Measurements from ENCODE around the gene BRF1.
A peak's percentile ranks its signal among the peaks of the same experiment; 100 is the strongest.

Gene BRF1

DNA sequence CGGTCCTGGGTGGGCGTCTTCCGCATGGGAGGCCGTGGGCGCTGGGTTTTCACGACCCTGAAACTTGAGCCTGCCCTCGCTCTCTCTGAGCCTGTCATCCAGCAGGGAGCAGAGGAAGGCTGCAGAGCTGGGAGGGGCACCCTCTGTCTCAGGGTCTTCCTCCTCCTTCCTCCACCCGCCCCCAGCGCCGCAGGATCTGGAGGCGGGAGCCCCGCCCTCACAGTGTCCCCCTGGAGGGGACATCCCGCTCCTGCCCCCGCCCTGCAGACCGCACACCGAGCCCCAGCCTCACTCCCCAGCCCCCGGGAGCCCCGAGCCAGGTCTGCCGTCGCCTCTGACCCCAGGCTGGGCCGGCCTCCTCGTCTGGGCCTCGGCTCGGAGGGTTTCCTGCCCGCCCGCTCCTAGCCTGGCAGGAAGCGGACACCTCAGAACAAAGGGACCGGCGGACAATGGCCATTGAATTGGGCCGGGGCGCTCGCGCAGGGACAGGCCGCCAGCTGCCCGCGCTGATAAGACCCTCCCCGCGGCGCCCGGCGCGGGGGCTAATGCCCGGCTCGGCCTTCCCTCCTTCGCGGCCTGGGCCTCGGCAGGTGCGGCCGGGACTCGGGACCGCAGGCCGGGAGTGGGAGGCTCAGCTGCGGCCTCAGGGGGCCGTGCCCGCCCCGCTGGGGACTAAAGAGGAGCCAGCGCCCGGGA is 104.4 kb downstream of the BRF1 start:
- Histone ChIP-seq H3K4me3 (ENCODE audit: low read length in 2 of 2) (peak overlapping the region; percentile 41 to 46), H4K91ac (ENCODE audit: low read depth, low read length, poor library complexity) (peak overlapping the region; percentile 94), H3K27ac (replicated peaks; ENCODE audit: low read length) (peak overlapping the region; percentile 86)

GRCh38 chr14:105195522-105196264 is 105.1 kb downstream of the BRF1 start:
- peak overlapping the region; percentile 98 for H2AFZ ChIP-seq (ENCODE audit: low read length)
- H2BK15ac ChIP-seq (ENCODE audit: low read length): peak overlapping the region; percentile 93
- H3K18ac ChIP-seq (ENCODE audit: low read length): peak overlapping the region; percentile 100
- H3K79me1 ChIP-seq (ENCODE audit: low read depth, low read length): peaks cover 1% of the 10 kb centered on the region
- H4K8ac ChIP-seq (ENCODE audit: low read depth, low read length): peak overlapping the region; percentile 26
- peak overlapping the region; percentile 91 for H2BK5ac ChIP-seq (ENCODE audit: low read length)
- DNase-seq (ENCODE audit: low spot score): peak; percentile 31
- peak overlapping the region; percentile 76 for H3K14ac ChIP-seq (ENCODE audit: low read length)
- H3K9me3 ChIP-seq (replicated peaks in 1 of 2; ENCODE audit: control insufficient read depth in 2 of 2, insufficient read depth in 1 of 2, low read depth in 1 of 2, low read length in 2 of 2): peaks cover 0 to 2% of the 10 kb centered on the region in 2 donors
- WGBS, 2 donors (ENCODE audit: extremely low coverage in 2 of 2, insufficient read length in 2 of 2, insufficient replicate concordance in 1 of 2): no CpG with 5 or more reads among the region's 25 CpGs
- peak overlapping the region; percentile 71 for H3K4me2 ChIP-seq (ENCODE audit: insufficient read depth, low read length, poor library complexity, severe bottlenecking)
- peaks cover 0 to 4% (median 0%) of the 10 kb centered on the region in 3 experiments for H3K27me3 ChIP-seq (ENCODE audit: control insufficient read depth in 3 of 3, insufficient read depth in 3 of 3, low read depth in 1 of 3, low read length in 3 of 3)
- H3K4me3 ChIP-seq (ENCODE audit: low read length in 2 of 2): peak overlapping the region; percentile 41 to 51
- H3K36me3 ChIP-seq (replicated peaks in 1 of 2; ENCODE audit: control insufficient read depth in 2 of 2, insufficient read depth in 2 of 2, low read length in 2 of 2): no peaks in the 10 kb centered on the region
- H3K23ac ChIP-seq (ENCODE audit: low read depth, low read length, poor library complexity): peak overlapping the region; percentile 75
- H2AK5ac ChIP-seq (ENCODE audit: low read depth, low read length): peak overlapping the region; percentile 98
- H3K4ac ChIP-seq (ENCODE audit: low read length): peak overlapping the region; percentile 42
- H2BK120ac ChIP-seq (ENCODE audit: low read depth, low read length): peak overlapping the region; percentile 92
- peak overlapping the region; percentile 86 for H3K27ac ChIP-seq (replicated peaks; ENCODE audit: low read length)
- peak overlapping the region; percentile 81 for H3K9ac ChIP-seq (ENCODE audit: low read depth, low read length, poor library complexity)
- H4K91ac ChIP-seq (ENCODE audit: low read depth, low read length, poor library complexity): peak overlapping the region; percentile 94
- H3K4me1 ChIP-seq (ENCODE audit: control insufficient read depth in 2 of 2, insufficient read depth in 1 of 2, low read depth in 1 of 2, low read length in 2 of 2): peaks cover 22 to 50% of the 10 kb centered on the region in 2 donors
- peak overlapping the region; percentile 88 for H2BK12ac ChIP-seq (ENCODE audit: low read length)

More for the DNA sequence above, 104.4 kb downstream of the BRF1 start:
- Histone ChIP-seq H3K18ac (ENCODE audit: low read length) (peak overlapping the region; percentile 100), H2AFZ (ENCODE audit: low read length) (peak overlapping the region; percentile 98), H2AK5ac (ENCODE audit: low read depth, low read length) (peak overlapping the region; percentile 98), H4K8ac (ENCODE audit: low read depth, low read length) (no peak overlapping the region), H3K4ac (ENCODE audit: low read length) (no peak overlapping the region), H3K4me1 (ENCODE audit: control insufficient read depth in 2 of 2, insufficient read depth in 1 of 2, low read depth in 1 of 2, low read length in 2 of 2) (peaks cover 24 to 53% of the 10 kb centered on the region in 2 donors), H3K9ac (ENCODE audit: low read depth, low read length, poor library complexity) (peak overlapping the region; percentile 67), H2BK120ac (ENCODE audit: low read depth, low read length) (peak overlapping the region; percentile 92), H2BK15ac (ENCODE audit: low read length) (peak overlapping the region; percentile 93), H3K36me3 (replicated peaks in 1 of 2; ENCODE audit: control insufficient read depth in 2 of 2, insufficient read depth in 2 of 2, low read length in 2 of 2) (no peaks in the 10 kb centered on the region), H2BK5ac (ENCODE audit: low read length) (peak overlapping the region; percentile 98), H3K27me3 (ENCODE audit: control insufficient read depth in 3 of 3, insufficient read depth in 3 of 3, low read depth in 1 of 3, low read length in 3 of 3) (peaks cover 0 to 4% (median 0%) of the 10 kb centered on the region in 3 experiments), H3K14ac (ENCODE audit: low read length) (no peak overlapping the region), H3K9me3 (replicated peaks in 1 of 2; ENCODE audit: control insufficient read depth in 2 of 2, insufficient read depth in 1 of 2, low read depth in 1 of 2, low read length in 2 of 2) (peaks cover 0 to 2% of the 10 kb centered on the region in 2 donors), H2BK12ac (ENCODE audit: low read length) (peak overlapping the region; percentile 58), H3K79me1 (ENCODE audit: low read depth, low read length) (peaks cover 1% of the 10 kb centered on the region), H3K23ac (ENCODE audit: low read depth, low read length, poor library complexity) (peak overlapping the region; percentile 75), H3K4me2 (ENCODE audit: insufficient read depth, low read length, poor library complexity, severe bottlenecking) (peak overlapping the region; percentile 71)
- DNase-seq (ENCODE audit: low spot score): peak; percentile 90
- no CpG with 5 or more reads among the region's 58 CpGs for WGBS, 2 donors (ENCODE audit: extremely low coverage in 2 of 2, insufficient read length in 2 of 2, insufficient replicate concordance in 1 of 2)

DNA sequence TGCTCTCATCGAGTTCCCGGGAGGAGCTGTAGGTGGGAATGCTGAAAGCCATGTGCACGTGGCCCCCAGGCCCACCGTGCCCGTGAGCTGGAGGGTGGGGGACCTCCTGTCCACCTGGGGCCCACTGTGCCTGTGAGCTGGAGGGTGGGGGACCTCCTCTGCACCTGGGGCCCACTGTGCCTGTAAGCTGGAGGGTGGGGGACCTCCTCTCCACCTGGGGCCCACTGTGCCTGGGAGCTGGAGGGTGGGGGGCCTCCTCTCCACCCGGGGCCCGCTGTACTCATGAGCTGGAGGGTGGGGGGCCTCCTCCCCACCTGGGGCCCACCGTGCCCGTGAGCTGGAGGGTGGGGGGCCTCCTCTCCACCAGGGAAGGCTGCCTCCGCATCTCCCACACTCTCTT is 105.8 kb downstream of the BRF1 start:
- H2BK15ac ChIP-seq (ENCODE audit: low read length): peak overlapping the region; percentile 93
- H3K4ac ChIP-seq (ENCODE audit: low read length): no peak overlapping the region
- no CpG with 5 or more reads among the region's 10 CpGs for WGBS, 2 donors (ENCODE audit: extremely low coverage in 2 of 2, insufficient read length in 2 of 2, insufficient replicate concordance in 1 of 2)
- H3K9me3 ChIP-seq (replicated peaks in 1 of 2; ENCODE audit: control insufficient read depth in 2 of 2, insufficient read depth in 1 of 2, low read depth in 1 of 2, low read length in 2 of 2): peaks cover 0 to 2% of the 10 kb centered on the region in 2 donors
- peaks cover 0 to 4% (median 0%) of the 10 kb centered on the region in 3 experiments for H3K27me3 ChIP-seq (ENCODE audit: control insufficient read depth in 3 of 3, insufficient read depth in 3 of 3, low read depth in 1 of 3, low read length in 3 of 3)
- peak overlapping the region; percentile 26 for H2BK5ac ChIP-seq (ENCODE audit: low read length)
- H3K9ac ChIP-seq (ENCODE audit: low read depth, low read length, poor library complexity): peak overlapping the region; percentile 45
- H3K14ac ChIP-seq (ENCODE audit: low read length): peak overlapping the region; percentile 21
- no peak overlapping the region for H4K8ac ChIP-seq (ENCODE audit: low read depth, low read length)
- H3K4me3 ChIP-seq (ENCODE audit: low read length in 2 of 2): no peak overlapping the region
- peak overlapping the region; percentile 89 for H4K91ac ChIP-seq (ENCODE audit: low read depth, low read length, poor library complexity)
- peak overlapping the region; percentile 100 for H3K18ac ChIP-seq (ENCODE audit: low read length)
- peak overlapping the region; percentile 51 for H3K23ac ChIP-seq (ENCODE audit: low read depth, low read length, poor library complexity)
- peak overlapping the region; percentile 81 for H2BK120ac ChIP-seq (ENCODE audit: low read depth, low read length)
- peak overlapping the region; percentile 97 for H2BK12ac ChIP-seq (ENCODE audit: low read length)
- no peak overlapping the region for H3K4me2 ChIP-seq (ENCODE audit: insufficient read depth, low read length, poor library complexity, severe bottlenecking)
- H3K4me1 ChIP-seq (ENCODE audit: control insufficient read depth in 2 of 2, insufficient read depth in 1 of 2, low read depth in 1 of 2, low read length in 2 of 2): peaks cover 22 to 43% of the 10 kb centered on the region in 2 donors
- no peak overlapping the region for H2AFZ ChIP-seq (ENCODE audit: low read length)
- peak overlapping the region; percentile 98 for H2AK5ac ChIP-seq (ENCODE audit: low read depth, low read length)
- no peaks in the 10 kb centered on the region for H3K36me3 ChIP-seq (replicated peaks in 1 of 2; ENCODE audit: control insufficient read depth in 2 of 2, insufficient read depth in 2 of 2, low read length in 2 of 2)
- H3K27ac ChIP-seq (replicated peaks; ENCODE audit: low read length): no peak overlapping the region
- H3K79me1 ChIP-seq (ENCODE audit: low read depth, low read length): peaks cover 1% of the 10 kb centered on the region
- DNase-seq (ENCODE audit: low spot score): no peak

Data from neuronal stem cell (in vitro differentiated cells).